ENCODE results near the gene SBNO2. TPM values are rescaled to one million over a fixed set of nuclear protein-coding genes. Genes with fewer than 3 reads are reported as not detected.

SBNO2 gene
- polyA plus RNA-seq, 3 donors = 14.9 to 23.6 (median 18.3) TPM

DNA sequence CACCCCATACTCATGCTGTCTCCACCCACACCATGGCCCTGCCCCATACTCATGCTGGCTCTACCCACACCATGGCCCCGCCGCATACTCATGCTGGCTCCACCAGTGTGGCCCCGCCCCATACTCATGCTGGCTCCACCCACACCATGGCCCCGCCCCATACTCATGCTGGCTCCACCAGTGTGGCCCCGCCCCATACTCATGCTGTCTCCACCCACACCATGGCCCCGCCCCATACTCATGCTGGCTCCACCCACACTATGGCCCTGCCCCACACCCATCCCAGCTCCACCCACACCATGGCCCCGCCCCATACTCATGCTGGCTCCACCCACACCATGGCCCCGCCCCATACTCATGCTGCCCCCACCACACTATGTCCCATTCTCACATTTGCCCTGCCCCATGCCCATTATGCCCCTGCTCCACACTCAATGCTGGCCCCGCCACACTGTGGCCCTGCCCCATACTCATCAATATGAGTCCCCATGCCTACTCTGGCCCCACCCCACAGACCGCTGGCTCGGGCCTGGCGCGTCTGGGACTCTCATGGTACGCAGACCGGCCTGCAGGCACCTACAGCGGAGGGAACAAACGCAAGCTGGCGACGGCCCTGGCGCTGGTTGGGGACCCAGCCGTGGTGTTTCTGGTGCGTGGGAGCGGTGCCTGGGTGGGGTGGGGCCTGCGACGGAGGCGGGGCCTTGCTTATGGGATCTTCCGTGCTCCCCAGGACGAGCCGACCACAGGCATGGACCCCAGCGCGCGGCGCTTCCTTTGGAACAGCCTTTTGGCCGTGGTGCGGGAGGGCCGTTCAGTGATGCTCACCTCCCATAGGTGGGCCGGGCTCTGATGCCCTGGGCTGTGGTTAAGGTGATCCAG, 110.8 kb downstream of the SBNO2 start:
- DNase-seq (ENCODE audit: extremely low read depth in 1 of 11, low read depth in 9 of 11, low spot score in 4 of 11) = no peak

DNA sequence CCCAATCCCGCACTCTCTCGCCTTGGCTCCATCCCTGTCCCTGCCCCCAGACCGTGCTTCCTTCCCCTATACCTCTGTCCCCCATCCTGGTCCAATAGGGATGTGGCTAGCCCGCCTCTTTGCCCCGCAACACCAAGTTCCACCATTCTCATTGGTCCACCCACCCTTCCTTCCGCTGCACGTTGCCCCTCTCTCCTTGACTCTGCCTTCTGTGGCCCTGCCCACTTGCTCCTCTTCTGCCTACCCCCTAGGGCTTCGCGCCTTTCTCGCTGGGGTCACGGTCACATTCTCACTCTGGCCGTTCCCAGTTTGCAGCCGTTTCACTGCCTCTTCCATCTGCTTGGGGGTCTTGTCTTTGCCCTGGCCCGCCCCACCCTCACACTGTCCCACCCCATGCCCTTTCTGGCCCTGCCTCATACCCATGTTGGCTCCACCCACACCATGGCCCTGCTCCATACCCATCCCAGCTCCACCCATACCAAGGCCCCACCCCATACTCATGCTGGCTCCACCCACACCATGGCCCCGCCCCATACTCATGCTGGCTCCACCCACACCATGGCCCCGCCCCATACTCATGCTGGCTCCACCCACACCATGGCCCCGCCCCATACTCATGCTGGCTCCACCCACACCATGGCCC, 111.6 kb downstream of the SBNO2 start:
- no peak for DNase-seq (ENCODE audit: extremely low read depth in 1 of 11, low read depth in 9 of 11, low spot score in 4 of 11)

DNA sequence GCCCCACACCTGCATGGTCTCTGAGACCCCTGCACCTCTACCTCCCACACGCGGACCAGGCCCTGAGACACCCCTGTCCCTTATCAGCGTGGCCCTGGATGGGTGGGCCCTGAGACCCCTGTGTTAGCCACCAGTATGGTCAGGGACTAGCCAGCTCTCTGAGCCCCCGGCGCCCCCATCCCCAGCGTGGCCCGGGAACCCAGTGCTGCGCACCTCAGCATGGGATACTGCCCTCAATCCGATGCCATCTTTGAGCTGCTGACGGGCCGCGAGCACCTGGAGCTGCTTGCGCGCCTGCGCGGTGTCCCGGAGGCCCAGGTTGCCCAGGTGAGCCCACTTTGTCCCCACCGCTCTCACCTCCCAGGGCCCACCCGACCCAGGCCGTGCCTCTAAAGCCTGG, 112.1 kb downstream of the SBNO2 start:
- DNase-seq (ENCODE audit: extremely low read depth in 1 of 11, low read depth in 9 of 11, low spot score in 4 of 11) = no peak

DNA sequence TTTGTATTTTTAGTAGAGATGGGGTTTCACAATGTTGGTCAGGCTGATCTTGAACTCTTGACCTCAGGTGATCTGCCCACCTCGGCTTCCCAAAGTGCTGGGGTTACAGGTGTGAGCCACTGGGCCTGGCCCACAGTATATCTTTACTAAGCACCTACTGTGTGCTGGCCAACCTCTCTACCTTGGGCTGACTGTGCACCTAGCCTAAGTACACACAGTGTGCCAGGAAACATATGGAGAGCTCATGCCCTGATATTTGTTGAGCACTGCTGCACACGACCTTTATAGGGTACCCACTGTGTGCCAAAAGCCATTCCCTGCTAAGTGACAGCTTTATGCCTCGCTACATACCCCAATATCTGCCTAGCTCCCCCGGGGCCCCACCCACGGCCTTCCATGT, 113.4 kb downstream of the SBNO2 start:
- DNase-seq (ENCODE audit: extremely low read depth in 1 of 11, low read depth in 9 of 11, low spot score in 4 of 11) = no peak

DNA sequence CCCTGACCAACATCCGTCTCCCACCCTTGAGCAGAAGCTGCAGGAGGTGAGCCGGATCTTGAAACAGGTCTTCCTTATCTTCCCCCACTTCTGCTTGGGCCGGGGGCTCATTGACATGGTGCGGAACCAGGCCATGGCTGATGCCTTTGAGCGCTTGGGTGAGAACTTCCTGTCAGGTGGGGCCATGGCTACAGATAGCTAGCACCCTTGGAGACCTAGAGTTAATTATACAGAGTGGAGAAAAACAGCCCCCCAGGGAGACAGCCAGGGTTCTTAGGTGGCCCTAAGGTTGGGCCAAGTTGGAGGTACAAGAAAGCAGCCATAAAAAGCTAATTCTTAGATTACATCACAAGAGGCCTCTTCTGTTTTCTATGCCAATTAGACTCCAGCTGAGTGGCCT, 116.0 kb downstream of the SBNO2 start:
- DNase-seq (ENCODE audit: extremely low read depth in 1 of 11, low read depth in 9 of 11, low spot score in 4 of 11) = no peak

Other genes with a start within 250 kb of the SBNO2 start
- 10 to 100 TPM; 19.9 to 37.0 (median 28.3) TPM for gene ARID3A, start 248.2 kb downstream of the SBNO2 start, polyA plus RNA-seq (ENCODE audit: insufficient read length in 3 of 3)
- gene WDR18, start 189.9 kb downstream of the SBNO2 start, polyA plus RNA-seq (ENCODE audit: insufficient read length in 3 of 3) = 10 to 100 TPM; 30.6 to 72.6 (median 54.1) TPM
- 1 to 10 TPM in 2 of 3 donors, under 1 TPM in 1; 0.37 to 2.0 (median 1.2) TPM for gene GRIN3B, start 173.8 kb downstream of the SBNO2 start, polyA plus RNA-seq (ENCODE audit: insufficient read length in 3 of 3)
- gene TMEM259, start 153.1 kb downstream of the SBNO2 start, polyA plus RNA-seq (ENCODE audit: insufficient read length in 3 of 3) = 100 to 1,000 TPM in 2 of 3 donors, 10 to 100 TPM in 1; 92.3 to 145 (median 126) TPM
- gene RNU6-2, start 152.7 kb downstream of the SBNO2 start, polyA plus RNA-seq (ENCODE audit: insufficient read length in 3 of 3) = not detected
- 100 to 1,000 TPM; 163 to 196 (median 180) TPM for gene CNN2, start 147.7 kb downstream of the SBNO2 start, polyA plus RNA-seq (ENCODE audit: insufficient read length in 3 of 3)
- gene ABCA7, start 134.2 kb downstream of the SBNO2 start, polyA plus RNA-seq (ENCODE audit: insufficient read length in 3 of 3) = 10 to 100 TPM in 1 of 3 donors, 1 to 10 TPM in 2; 7.2 to 10.1 (median 8.2) TPM
- 10 to 100 TPM in 2 of 3 donors, 1 to 10 TPM in 1; 8.5 to 15.7 (median 15.4) TPM for gene ARHGAP45, start 107.1 kb downstream of the SBNO2 start, polyA plus RNA-seq (ENCODE audit: insufficient read length in 3 of 3)
- gene POLR2E, start 78.9 kb downstream of the SBNO2 start, polyA plus RNA-seq (ENCODE audit: insufficient read length in 3 of 3) = 100 to 1,000 TPM; 120 to 167 (median 144) TPM
- 100 to 1,000 TPM; 237 to 269 (median 243) TPM for gene GPX4, start 70.3 kb downstream of the SBNO2 start, polyA plus RNA-seq (ENCODE audit: insufficient read length in 3 of 3)
- gene STK11, start 31.5 kb upstream of the SBNO2 start, polyA plus RNA-seq (ENCODE audit: insufficient read length in 3 of 3) = 10 to 100 TPM; 56.8 to 62.2 (median 59.0) TPM
- gene CBARP, start 63.7 kb upstream of the SBNO2 start, polyA plus RNA-seq (ENCODE audit: insufficient read length in 3 of 3) = 1 to 10 TPM; 1.5 to 8.7 (median 2.0) TPM
- 100 to 1,000 TPM in 2 of 3 donors, 10 to 100 TPM in 1; 82.2 to 145 (median 129) TPM for gene ATP5F1D, start 67.5 kb upstream of the SBNO2 start, polyA plus RNA-seq (ENCODE audit: insufficient read length in 3 of 3)
- 10 to 100 TPM; 42.1 to 70.7 (median 67.6) TPM for gene MIDN, start 74.3 kb upstream of the SBNO2 start, polyA plus RNA-seq (ENCODE audit: insufficient read length in 3 of 3)
- 100 to 1,000 TPM; 803 to 982 (median 849) TPM for gene CIRBP, start 95.1 kb upstream of the SBNO2 start, polyA plus RNA-seq (ENCODE audit: insufficient read length in 3 of 3)
- gene FAM174C, start 101.3 kb upstream of the SBNO2 start, polyA plus RNA-seq (ENCODE audit: insufficient read length in 3 of 3) = 10 to 100 TPM; 14.8 to 25.6 (median 21.3) TPM
- gene EFNA2, start 111.6 kb upstream of the SBNO2 start, polyA plus RNA-seq (ENCODE audit: insufficient read length in 3 of 3) = 1 to 10 TPM; 1.5 to 3.8 (median 3.6) TPM
- 10 to 100 TPM; 39.5 to 84.1 (median 76.6) TPM for gene NDUFS7, start 209.6 kb upstream of the SBNO2 start, polyA plus RNA-seq (ENCODE audit: insufficient read length in 3 of 3)
- gene GAMT, start 227.3 kb upstream of the SBNO2 start, polyA plus RNA-seq (ENCODE audit: insufficient read length in 3 of 3) = 10 to 100 TPM; 25.6 to 39.6 (median 37.4) TPM
- 100 to 1,000 TPM in 1 of 3 donors, 10 to 100 TPM in 2; 79.6 to 103 (median 90.2) TPM for gene DAZAP1, start 233.3 kb upstream of the SBNO2 start, polyA plus RNA-seq (ENCODE audit: insufficient read length in 3 of 3)

All from renal cortex interstitium (tissue), 11 donors.